Effector memory CD8-positive, alpha-beta T cell (primary cell): ENCODE data around the gene ZNF550.
"Not testable (repeated sequence)": the region's sequence is repeated elsewhere in the genome, so short reads cannot be mapped to it uniquely, and the experiment has no call there.

ENCODE experiments used
- ATAC-seq: fragments of 150-1000 bp; cut with Tn5 transposase; replicated peaks from 2 replicates; pipeline ENCODE4 v1.10.0; 2021; ENCODE audit warnings: mild to moderate bottlenecking, moderate library complexity
- DNase-seq, 3 experiments: peaks; one replicate each; pipeline ENCODE4 v3.0.0; 2021
- H3K27ac Mint-ChIP-seq, 2 donors: one replicate each; pipeline ENCODE4 v1.8.0; 2022; ENCODE audit warnings: mild to moderate bottlenecking in 2 of 2, mixed read lengths in 2 of 2, moderate library complexity in 2 of 2
- H3K27me3 Mint-ChIP-seq, 2 donors: one replicate each; pipeline ENCODE4 v1.8.0; 2022; ENCODE audit warnings: mixed read lengths in 2 of 2
- H3K36me3 Mint-ChIP-seq: one replicate; pipeline ENCODE4 v1.8.0; 2022; ENCODE audit warnings: mild to moderate bottlenecking, moderate library complexity, mixed read lengths; ENCODE audit not compliant: insufficient read depth
- H3K4me1 Mint-ChIP-seq, 2 donors: one replicate each; pipeline ENCODE4 v1.8.0; 2022; ENCODE audit warnings: low read depth in 2 of 2, mixed read lengths in 2 of 2
- H3K4me3 Mint-ChIP-seq, 2 donors: one replicate each; pipeline ENCODE4 v1.8.0; 2022; ENCODE audit warnings: mild to moderate bottlenecking in 2 of 2, mixed read lengths in 2 of 2, moderate library complexity in 2 of 2
- H3K9me3 Mint-ChIP-seq, 2 donors: one replicate each; pipeline ENCODE4 v1.8.0; 2022; ENCODE audit warnings: mixed read lengths in 2 of 2

The ZNF550 gene

GRCh38 chr19:57511484-57511883 lies 48.2 kb downstream of the ZNF550 start:
- Mint-ChIP-seq H3K9me3 (peaks cover 12 to 25% of the 10 kb centered on the region in 2 donors), H3K27me3 (no peaks in the 10 kb centered on the region)
- no peak for ATAC-seq

GRCh38 chr19:57506163-57506562 lies 53.5 kb downstream of the ZNF550 start:
- Mint-ChIP-seq H3K4me1 (peaks cover 5 to 19% of the 10 kb centered on the region in 2 donors), H3K9me3 (peaks cover 9 to 45% of the 10 kb centered on the region in 2 donors), H3K4me3 (no peak overlapping the region), H3K36me3 (peaks cover 29% of the 10 kb centered on the region), H3K27ac (no peak overlapping the region), H3K27me3 (no peaks in the 10 kb centered on the region)
- DNase-seq, result no peak
- no peak for ATAC-seq

More at GRCh38 chr19:57511484-57511883, 48.2 kb downstream of the ZNF550 start:
- Mint-ChIP-seq H3K4me3 (no peak overlapping the region), H3K27ac (no peak overlapping the region), H3K4me1 (no peaks in the 10 kb centered on the region), H3K36me3 (peaks cover 9% of the 10 kb centered on the region)
- DNase-seq, result no peak

GRCh38 chr19:57500400-57500799 lies 59.3 kb downstream of the ZNF550 start:
- ATAC-seq, DNase-seq, H3K27me3 Mint-ChIP-seq: not testable (repeated sequence)
- H3K27ac Mint-ChIP-seq, result peak overlapping the region; percentile 67
- peaks cover 23% of the 10 kb centered on the region for H3K36me3 Mint-ChIP-seq
- peaks cover 10 to 47% of the 10 kb centered on the region in 2 donors for H3K9me3 Mint-ChIP-seq
- H3K4me1 Mint-ChIP-seq, result peaks cover 20 to 34% of the 10 kb centered on the region in 2 donors
- peak overlapping the region; percentile 43 to 77 for H3K4me3 Mint-ChIP-seq

- Mint-ChIP-seq H3K4me3 (peak within 1 kb of the TSS; percentile 43 to 77), H3K27ac (peak within 1 kb of the TSS; percentile 67), H3K9me3 (peaks cover 10 to 47% of the 10 kb centered on the region in 2 donors), H3K4me1 (peaks cover 20 to 34% of the 10 kb centered on the region in 2 donors), H3K36me3 (peaks cover 19% of the 10 kb centered on the region)
- peak; percentile 92 to 95 (median 92) for DNase-seq
- ATAC-seq, result peak; percentile 96
- not testable (repeated sequence) for H3K27me3 Mint-ChIP-seq
These were observed 59.8 kb downstream of the ZNF550 start, which contains the start of gene ZNF773 for GRCh38 chr19:57499680-57500395. Gene ZNF773 (plus strand): TSS chr19:57499938. CDS start chr19:57500081, 143 bp downstream.

- H3K4me3 Mint-ChIP-seq, result peak overlapping the region; percentile 43 to 77
- peaks cover 10 to 45% of the 10 kb centered on the region in 2 donors for H3K9me3 Mint-ChIP-seq
- not testable (repeated sequence) for DNase-seq, ATAC-seq, H3K27me3 Mint-ChIP-seq
- peaks cover 17% of the 10 kb centered on the region for H3K36me3 Mint-ChIP-seq
- peaks cover 20 to 34% of the 10 kb centered on the region in 2 donors for H3K4me1 Mint-ChIP-seq
- peak overlapping the region; percentile 67 for H3K27ac Mint-ChIP-seq
These were observed 60.4 kb downstream of the ZNF550 start for GRCh38 chr19:57499332-57499679.

- Mint-ChIP-seq H3K4me3 (peak overlapping the region; percentile 74 to 77), H3K27me3 (peaks cover 10 to 11% of the 10 kb centered on the region in 2 donors), H3K4me1 (peaks cover 16 to 20% of the 10 kb centered on the region in 2 donors), H3K27ac (peak overlapping the region; percentile 21 to 90), H3K36me3 (peaks cover 14% of the 10 kb centered on the region), H3K9me3 (peaks cover 26 to 46% of the 10 kb centered on the region in 2 donors)
- DNase-seq, ATAC-seq: not testable (repeated sequence)
These were observed 71.4 kb downstream of the ZNF550 start for GRCh38 chr19:57488299-57488644.

GRCh38 chr19:57487477-57488298 lies 72.0 kb downstream of the ZNF550 start, which contains the start of gene ZNF419:
Gene ZNF419 (plus strand): TSS chr19:57487750. CDS start chr19:57487951, 201 bp downstream.
- peaks cover 16 to 20% of the 10 kb centered on the region in 2 donors for H3K4me1 Mint-ChIP-seq
- peak within 1 kb of the TSS; percentile 74 to 77 for H3K4me3 Mint-ChIP-seq
- peaks cover 23 to 41% of the 10 kb centered on the region in 2 donors for H3K9me3 Mint-ChIP-seq
- peak within 1 kb of the TSS; percentile 59 to 90 for H3K27ac Mint-ChIP-seq
- H3K36me3 Mint-ChIP-seq, result peaks cover 10% of the 10 kb centered on the region
- H3K27me3 Mint-ChIP-seq, result peaks cover 10 to 11% of the 10 kb centered on the region in 2 donors
- ATAC-seq (peak; percentile 97), DNase-seq (peak; percentile 88 to 91 (median 89))
